ENCODE measurements around the gene HOXD4. TPM values are rescaled to one million over a fixed set of nuclear protein-coding genes. Genes with fewer than 3 reads are reported as not detected.

HOXD4 gene
- total and polyA plus RNA-seq, 10 of the 15 experiments (the other 5 are each of a cell fraction or from before 2014, with no cell fraction given): 0.07 TPM; not detected in 9

- Histone ChIP-seq H3K79me2 (ENCODE audit: control insufficient read depth, insufficient read depth, low read length) (no peaks in the 10 kb centered on the region), H4K20me1 (ENCODE audit: control insufficient read depth, insufficient read depth) (no peaks in the 10 kb centered on the region), H3K9me3 (replicated peaks; ENCODE audit: control insufficient read depth, insufficient read depth, low read length) (peaks cover 3% of the 10 kb centered on the region; the same call in 1 of the 3 replicates), H3K4me2 (ENCODE audit: control insufficient read depth, insufficient read depth) (no peak overlapping the region), H3K27me3 (replicated peaks in 1 of 2; ENCODE audit: control insufficient read depth in 2 of 2, insufficient read depth in 2 of 2, low read length in 1 of 2) (peaks cover 14 to 47% of the 10 kb centered on the region in 2 experiments), H3K4me1 (ENCODE audit: control insufficient read depth, insufficient read depth, low read length) (no peaks in the 10 kb centered on the region), H3K36me3 (ENCODE audit: control insufficient read depth in 2 of 2, insufficient read depth in 2 of 2, low read length in 1 of 2) (no peaks in the 10 kb centered on the region), H2AFZ (ENCODE audit: control insufficient read depth, low read depth, low read length) (no peak overlapping the region), H3K27ac (ENCODE audit: control insufficient read depth, insufficient read depth) (no peak overlapping the region), H3K9ac (ENCODE audit: control insufficient read depth, insufficient read depth, low read length) (no peak overlapping the region), H3K4me3 (no peak overlapping the region)
- TF ChIP-seq NR2C1 (IDR thresholded peaks at IDR 0.05) (no peak), ASH2L (IDR thresholded peaks at IDR 0.05; ENCODE audit: borderline replicate concordance, low read depth) (no peak), DPF2 (IDR thresholded peaks at IDR 0.05) (no peak), BMI1 (IDR thresholded peaks at IDR 0.05; ENCODE audit: borderline replicate concordance) (no peak), CBX3 (IDR thresholded peaks at IDR 0.05; ENCODE audit: borderline replicate concordance, low read depth) (no peak), PBX3 (IDR thresholded peaks at IDR 0.05; ENCODE audit: insufficient replicate concordance, low read depth, low read length) (no peak), STAT3 (IDR thresholded peaks at IDR 0.05; ENCODE audit: low read depth, low read length) (no peak), ELK1 (IDR thresholded peaks at IDR 0.05; ENCODE audit: low read depth, low read length) (no peak), MYC (IDR thresholded peaks at IDR 0.05; ENCODE audit: insufficient read depth, insufficient read length, insufficient replicate concordance, low read length, severe bottlenecking) (no peak), RAD51 (IDR thresholded peaks at IDR 0.05) (no peak), LARP7 (IDR thresholded peaks at IDR 0.05) (no peak), MEF2A (IDR thresholded peaks at IDR 0.05; ENCODE audit: insufficient read depth, low read depth, low read length) (no peak)
- in situ Hi-C loops (cut with MboI): no loop called here
- FAIRE-seq: no peak
- ChIA-PET CTCF (interaction anchor here (2.3 to 2.5 kb wide), 3 partner anchors 11 to 1039 kb away, joined by 9 to 12 read pairs (median 12); no protein-coding TSS in a partner anchor), RAD21 (ENCODE audit: unreplicated experiment) (interaction anchor here (1.1 kb wide), 1 partner anchor 346 kb away, joined by 3 read pairs; no protein-coding TSS in a partner anchor), POLR2A (no interaction called here), SMC1A (ENCODE audit: uncharacterized antibody, unreplicated experiment) (interaction anchor here (2.0 kb wide), 1 partner anchor 17 kb away, joined by 7 read pairs; no protein-coding TSS in a partner anchor)
- no TSS peak for BruUV-seq (replicated peaks)
- no peak for ATAC-seq
- no peak for DNase-seq (ENCODE audit: low read depth, low spot score)
- WGBS (ENCODE audit: insufficient coverage, insufficient replicate concordance, low lambda C conversion rate, missing lambda C conversion rate): 16% methylated on average over 25 of the region's 26 CpGs
- intact Hi-C loops (cut with micrococcal nuclease; ENCODE audit: unreplicated experiment): no loop called here
Observed at GRCh38 chr2:176109192-176109901, 42.0 kb upstream of the HOXD4 start.
